Left lobe of liver (tissue), 2 donors: Measurements from ENCODE around the gene AXIN2. TPM values are rescaled to one million over a fixed set of nuclear protein-coding genes. Genes with fewer than 3 reads are reported as not detected.
A peak's percentile ranks its signal among the peaks of the same experiment; 100 is the strongest.

Experiments
- ATAC-seq: fragments of 200-7000 bp; cut with Tn5 transposase; one replicate; pipeline ENCODE4 v1.9.1; 2020; ENCODE audit warnings: mild to moderate bottlenecking, moderate library complexity
- DNase-seq: peaks from one replicate; pipeline ENCODE4 v3.0.0-alpha.2; 2020; ENCODE audit warnings: low spot score
- total RNA-seq: library from RNA; stranded (reverse); gene quantifications from one replicate; pipeline ENCODE4 v1.2.1, GENCODE V29; 2021
- donor health status: DM: no; HTN: no; CAD: no; lungs with moderate emphysema.
- donor health status: DM: no; HTN: yes; CAD: no.

Gene AXIN2
- total RNA-seq, result 3.6 TPM

- DNase-seq (peak; percentile 93), ATAC-seq (peak; percentile 80)
Observed at GRCh38 chr17:65561452-65562205, at the start of gene AXIN2. Gene AXIN2 (minus strand): TSS chr17:65561648. CDS start chr17:65558620, 3,028 bp downstream.

- DNase-seq, result no peak
- no peak for ATAC-seq
Observed at GRCh38 chr17:65609749-65610148, 48.3 kb upstream of the AXIN2 start.

GRCh38 chr17:65609286-65609685 is 47.8 kb upstream of the AXIN2 start:
- no peak for ATAC-seq
- DNase-seq, result no peak

DNA sequence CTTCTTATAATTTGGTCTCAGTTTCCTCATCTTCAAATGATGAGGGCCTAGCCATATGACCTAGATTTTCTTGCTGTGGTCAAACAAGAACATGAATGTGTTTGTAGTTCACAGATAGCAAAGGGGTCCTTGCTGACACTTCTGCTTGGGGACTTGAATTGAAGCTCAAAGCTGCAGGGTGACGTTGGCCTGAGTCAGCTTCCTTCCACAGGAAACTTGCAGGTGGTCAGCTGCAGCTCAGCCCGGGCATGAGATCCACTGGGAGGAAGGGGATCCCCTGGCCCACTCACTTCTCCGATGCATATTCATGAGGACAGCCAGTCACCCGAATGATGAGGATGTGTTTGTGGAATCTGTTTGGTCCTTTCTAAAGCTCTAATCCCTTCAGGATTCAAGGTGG is 42.6 kb upstream of the AXIN2 start:
- DNase-seq (no peak), ATAC-seq (no peak)

GRCh38 chr17:65601881-65602280 is 40.4 kb upstream of the AXIN2 start:
- ATAC-seq (no peak), DNase-seq (no peak)

DNA sequence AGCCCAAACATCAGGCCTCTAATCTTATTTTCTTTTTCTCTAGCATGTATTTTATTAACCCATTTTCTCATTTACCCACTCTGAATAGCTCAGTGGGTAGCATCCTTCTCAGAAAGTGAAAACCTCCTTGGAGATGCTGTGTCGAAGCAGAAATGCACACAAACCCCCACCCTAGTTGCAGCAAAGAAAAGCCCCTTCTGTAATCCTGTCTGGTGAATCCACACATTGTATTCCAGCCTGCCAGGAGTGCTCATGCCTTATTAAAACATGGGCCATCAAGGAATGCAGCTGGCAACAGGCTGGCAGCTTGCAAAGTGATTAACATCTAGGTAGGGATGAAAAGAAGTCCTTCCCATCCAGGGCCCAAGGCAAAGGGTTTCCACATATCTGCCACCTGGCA is 39.7 kb upstream of the AXIN2 start:
- DNase-seq, result no peak
- no peak for ATAC-seq

DNA sequence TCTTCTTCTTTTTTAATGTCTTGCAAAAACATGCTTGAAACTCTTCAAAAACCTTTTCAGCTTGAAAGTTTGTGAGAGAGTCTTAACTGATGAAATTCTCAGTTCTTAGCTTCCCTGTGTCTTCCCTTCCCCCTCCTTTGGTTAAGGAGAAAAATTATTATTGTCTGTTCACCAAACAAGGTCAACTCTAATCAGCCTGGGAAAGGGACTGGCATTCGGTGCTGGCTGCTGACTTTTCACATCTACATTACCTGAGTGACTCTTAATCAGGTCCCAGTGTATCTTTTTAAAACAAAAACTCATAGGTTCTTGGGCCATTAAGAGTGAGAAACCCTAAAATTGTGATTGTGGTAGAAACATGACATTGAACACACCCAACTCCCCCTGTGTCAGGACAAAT is 39.1 kb upstream of the AXIN2 start:
- no peak for ATAC-seq
- no peak for DNase-seq

GRCh38 chr17:65599650-65600049 is 38.2 kb upstream of the AXIN2 start:
- no peak for ATAC-seq
- DNase-seq, result no peak

- no peak for DNase-seq
- ATAC-seq, result no peak
Observed at GRCh38 chr17:65598746-65599145, 37.3 kb upstream of the AXIN2 start.

- DNase-seq, result no peak
- no peak for ATAC-seq
Observed at GRCh38 chr17:65595071-65595656, 33.7 kb upstream of the AXIN2 start.

GRCh38 chr17:65593855-65594845 is 32.7 kb upstream of the AXIN2 start:
- ATAC-seq (no peak), DNase-seq (no peak)

DNA sequence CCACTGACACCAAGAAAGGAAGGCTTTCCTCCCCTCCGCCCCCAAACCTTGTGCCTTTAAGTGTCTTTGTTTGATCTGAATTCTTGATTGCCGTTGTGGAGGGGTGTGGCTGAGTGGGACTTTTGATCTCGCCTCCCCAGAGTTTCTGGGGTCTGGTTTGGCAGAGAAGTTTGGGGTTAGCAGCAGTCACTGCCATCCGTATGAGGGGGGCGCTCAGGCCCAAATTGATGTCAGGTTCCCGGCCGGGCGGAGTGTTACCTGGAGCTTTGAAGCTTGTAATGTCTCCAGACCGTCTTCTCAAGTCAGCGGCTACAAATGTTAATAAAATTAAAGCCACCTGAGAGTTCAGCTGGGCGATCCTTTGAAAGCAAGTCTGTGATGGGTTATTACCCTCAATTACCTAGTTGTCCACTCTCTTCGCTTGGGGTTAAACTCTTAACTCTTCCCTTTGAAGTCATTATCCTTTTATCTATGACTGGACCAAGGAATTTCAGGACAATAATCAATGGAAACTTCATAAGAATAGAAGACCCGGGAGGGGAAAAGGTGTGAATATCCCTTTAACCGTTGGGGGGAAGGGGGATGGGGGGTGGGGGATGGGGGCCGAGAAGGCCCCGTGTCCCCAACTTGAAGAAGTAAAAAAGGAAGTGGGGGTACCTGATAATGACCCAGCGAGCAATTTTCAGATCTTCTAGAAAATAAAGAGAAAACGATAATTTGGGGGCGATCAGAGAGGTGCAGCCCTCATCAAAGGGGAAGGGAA is 31.8 kb upstream of the AXIN2 start:
- no peak for ATAC-seq
- DNase-seq, result no peak

DNA sequence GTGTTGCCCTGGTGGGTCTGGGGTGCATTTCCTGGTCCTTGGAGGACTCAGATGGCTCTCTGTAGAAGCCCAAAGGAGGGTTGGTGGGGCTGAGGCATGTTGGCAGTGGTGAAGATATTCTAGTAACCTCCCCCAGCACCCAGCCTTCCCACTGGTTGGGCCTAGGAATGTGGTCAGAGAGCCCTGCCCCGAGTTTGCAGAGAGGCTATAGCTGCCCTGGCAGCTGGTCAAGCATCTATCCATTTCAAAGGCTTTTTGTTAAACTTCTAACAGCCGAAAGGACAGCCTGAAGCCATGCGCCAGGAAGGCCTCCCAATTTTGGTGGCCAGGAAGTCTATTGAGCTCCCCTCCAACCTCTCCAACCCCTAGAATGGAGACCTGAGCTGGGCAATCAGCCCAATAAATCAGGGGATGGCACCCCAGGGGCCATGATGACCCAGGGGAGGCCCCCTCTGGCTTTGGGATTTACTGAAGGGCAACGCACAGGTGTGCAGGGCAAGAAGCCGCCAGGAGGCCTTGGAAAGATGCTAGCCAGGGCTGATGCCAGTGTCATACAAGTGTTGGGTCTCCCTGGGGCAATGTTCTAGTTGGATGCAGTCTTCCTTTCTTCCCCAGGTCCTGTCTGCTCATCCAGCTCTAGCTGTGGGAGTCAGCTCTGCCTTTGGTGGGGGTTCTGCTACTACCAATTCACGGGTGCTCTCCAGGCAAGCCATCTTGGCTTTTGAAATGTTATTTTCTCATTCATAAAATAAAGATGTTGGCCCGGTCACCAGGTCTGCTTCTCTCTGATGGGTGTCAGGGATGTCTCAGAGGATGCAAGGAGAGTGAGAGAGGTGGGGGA is 30.9 kb upstream of the AXIN2 start:
- no peak for DNase-seq
- ATAC-seq, result no peak

DNA sequence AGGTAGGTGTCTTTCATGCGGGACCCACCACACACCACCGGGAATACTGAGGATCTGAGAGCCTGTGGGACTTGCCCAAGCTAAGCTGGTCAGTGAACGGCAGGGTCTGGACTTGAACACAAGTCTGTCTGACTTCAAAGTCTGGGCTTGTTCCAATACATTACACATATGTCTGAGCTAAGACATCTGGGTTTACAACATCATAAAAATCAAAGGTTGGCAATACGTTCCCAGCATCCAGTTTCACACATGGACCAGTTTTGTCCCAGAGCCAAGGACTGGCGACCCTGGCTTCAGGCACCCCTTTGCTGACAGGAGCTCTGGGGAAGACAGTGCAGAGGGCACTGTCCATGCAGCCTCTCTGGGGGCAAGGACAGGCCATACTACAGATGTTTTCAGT is 27.9 kb upstream of the AXIN2 start:
- DNase-seq, result no peak
- ATAC-seq, result no peak

- ATAC-seq (no peak), DNase-seq (no peak)
Observed at GRCh38 chr17:65588181-65588808, 26.8 kb upstream of the AXIN2 start.

DNA sequence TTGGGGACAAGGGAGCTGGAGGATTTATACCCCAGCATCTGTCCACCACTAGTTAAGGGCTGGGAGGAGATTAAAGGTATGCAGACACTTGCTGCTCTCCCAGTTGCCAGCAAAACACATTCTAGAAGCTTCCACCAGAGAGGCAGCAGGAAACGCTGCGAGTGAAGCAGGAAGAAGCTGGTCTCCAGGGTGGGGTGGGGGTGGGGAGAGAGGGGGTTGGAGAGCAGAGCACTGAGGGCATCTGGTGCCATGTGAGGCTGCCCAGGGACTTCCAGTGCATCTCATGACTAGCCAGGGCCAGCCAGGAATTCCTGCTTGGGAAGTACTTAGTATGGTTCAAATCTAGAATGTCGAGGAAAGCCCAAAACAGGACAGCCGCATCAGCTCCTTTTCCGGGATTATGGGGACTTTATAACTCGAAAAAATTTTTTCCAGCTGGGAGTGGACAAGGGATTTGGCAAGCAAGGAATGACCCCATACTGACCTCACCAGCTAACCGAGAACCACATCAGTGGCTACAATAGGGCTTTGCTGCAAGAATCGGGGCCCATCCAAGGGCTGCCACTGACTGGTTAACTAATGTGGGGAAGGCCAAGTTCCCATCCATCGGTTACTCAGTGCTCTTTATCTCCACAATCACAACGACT is 26.2 kb upstream of the AXIN2 start:
- ATAC-seq (no peak), DNase-seq (no peak)

- DNase-seq (no peak), ATAC-seq (no peak)
Observed at GRCh38 chr17:65586899-65587298, 25.5 kb upstream of the AXIN2 start.

DNA sequence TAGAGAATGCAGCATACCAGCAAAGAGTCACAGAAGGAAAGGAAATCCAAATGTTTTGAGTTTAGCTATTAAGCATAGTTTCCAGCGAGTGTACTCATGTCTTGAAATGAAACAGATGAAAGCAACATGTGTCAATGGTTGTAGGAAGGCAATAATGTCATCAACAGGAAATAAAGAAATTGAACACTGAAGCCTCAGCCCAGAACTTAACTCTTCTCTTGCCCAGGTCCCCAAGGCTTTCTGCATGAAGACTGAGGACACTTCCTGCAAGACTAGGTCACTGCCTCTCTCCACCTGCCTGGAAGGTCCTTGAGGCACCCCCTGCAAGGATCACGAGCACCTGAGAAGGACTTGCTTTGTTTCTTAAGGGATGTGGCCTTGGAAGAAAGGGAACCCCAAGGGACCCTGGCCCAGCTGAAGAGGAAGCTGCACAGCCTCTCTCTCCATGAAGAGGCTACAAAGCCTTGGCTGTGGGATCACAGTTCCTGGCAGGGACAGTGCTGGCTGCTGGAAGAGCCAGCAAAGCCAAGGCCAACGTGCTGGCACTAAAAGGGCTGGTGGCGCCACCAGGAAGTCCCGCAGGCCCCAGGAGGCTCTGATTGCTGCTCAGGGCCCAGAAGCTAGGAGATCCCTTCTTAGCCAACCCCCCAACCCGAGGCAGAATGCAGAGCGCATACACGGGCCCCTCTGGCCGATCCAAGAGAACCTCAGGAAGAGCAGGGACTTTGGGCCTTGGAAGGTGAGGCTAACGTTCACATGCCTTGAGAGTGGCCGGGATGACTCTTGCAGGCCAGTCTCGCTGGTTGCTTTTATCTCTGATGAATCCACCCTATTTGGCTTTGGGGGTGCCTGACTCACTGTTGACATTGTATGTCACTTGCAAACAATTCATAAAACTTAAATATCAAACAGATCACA is 23.4 kb upstream of the AXIN2 start:
- ATAC-seq (peak; percentile 85), DNase-seq (peak; percentile 49)
